Measurements from ENCODE around the gene DNAJC4. TPM values are rescaled to one million over a fixed set of nuclear protein-coding genes. Genes with fewer than 3 reads are reported as not detected.

Gene DNAJC4
- total and polyA plus RNA-seq, 11 donors: 31.2 to 123 (median 47.2) TPM

- intact Hi-C loops (cut with DNase I): loop anchor here in 3 of 10 donors (1.0 to 5.0 kb wide), 3 partner anchors 39 to 40 kb away; partner anchors contain the start of gene STIP1 (in 3 of the 3)
- ATAC-seq (peak; percentile 17 to 52 (median 48)), DNase-seq (peak; percentile 73 to 85 (median 76))
- Histone ChIP-seq H3K9me3 (no peaks in the 10 kb centered on the region), H3K27me3 (no peaks in the 10 kb centered on the region), H3K4me1 (peaks cover 3 to 65% (median 42%) of the 10 kb centered on the region in 12 donors), H3K27ac (peak overlapping the region; percentile 82 to 98 (median 96)), H3K4me3 (peak overlapping the region; percentile 56 to 94 (median 83)), H3K36me3 (peaks cover 0 to 24% (median 4%) of the 10 kb centered on the region in 9 donors)
- 11 to 18% (median 14%) methylated on average over 14 to 26 of the region's 26 CpGs for WGBS, 4 donors
- TF ChIP-seq, protein P1, sequence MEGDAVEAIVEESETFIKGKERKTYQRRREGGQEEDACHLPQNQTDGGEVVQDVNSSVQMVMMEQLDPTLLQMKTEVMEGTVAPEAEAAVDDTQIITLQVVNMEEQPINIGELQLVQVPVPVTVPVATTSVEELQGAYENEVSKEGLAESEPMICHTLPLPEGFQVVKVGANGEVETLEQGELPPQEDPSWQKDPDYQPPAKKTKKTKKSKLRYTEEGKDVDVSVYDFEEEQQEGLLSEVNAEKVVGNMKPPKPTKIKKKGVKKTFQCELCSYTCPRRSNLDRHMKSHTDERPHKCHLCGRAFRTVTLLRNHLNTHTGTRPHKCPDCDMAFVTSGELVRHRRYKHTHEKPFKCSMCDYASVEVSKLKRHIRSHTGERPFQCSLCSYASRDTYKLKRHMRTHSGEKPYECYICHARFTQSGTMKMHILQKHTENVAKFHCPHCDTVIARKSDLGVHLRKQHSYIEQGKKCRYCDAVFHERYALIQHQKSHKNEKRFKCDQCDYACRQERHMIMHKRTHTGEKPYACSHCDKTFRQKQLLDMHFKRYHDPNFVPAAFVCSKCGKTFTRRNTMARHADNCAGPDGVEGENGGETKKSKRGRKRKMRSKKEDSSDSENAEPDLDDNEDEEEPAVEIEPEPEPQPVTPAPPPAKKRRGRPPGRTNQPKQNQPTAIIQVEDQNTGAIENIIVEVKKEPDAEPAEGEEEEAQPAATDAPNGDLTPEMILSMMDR (IDR thresholded peaks at IDR 0.05): no peak
- TF ChIP-seq POLR2A (IDR thresholded peaks at IDR 0.05): no peak
Observed at GRCh38 chr11:64226507-64227051, 3.8 kb upstream of the DNAJC4 start.

DNA sequence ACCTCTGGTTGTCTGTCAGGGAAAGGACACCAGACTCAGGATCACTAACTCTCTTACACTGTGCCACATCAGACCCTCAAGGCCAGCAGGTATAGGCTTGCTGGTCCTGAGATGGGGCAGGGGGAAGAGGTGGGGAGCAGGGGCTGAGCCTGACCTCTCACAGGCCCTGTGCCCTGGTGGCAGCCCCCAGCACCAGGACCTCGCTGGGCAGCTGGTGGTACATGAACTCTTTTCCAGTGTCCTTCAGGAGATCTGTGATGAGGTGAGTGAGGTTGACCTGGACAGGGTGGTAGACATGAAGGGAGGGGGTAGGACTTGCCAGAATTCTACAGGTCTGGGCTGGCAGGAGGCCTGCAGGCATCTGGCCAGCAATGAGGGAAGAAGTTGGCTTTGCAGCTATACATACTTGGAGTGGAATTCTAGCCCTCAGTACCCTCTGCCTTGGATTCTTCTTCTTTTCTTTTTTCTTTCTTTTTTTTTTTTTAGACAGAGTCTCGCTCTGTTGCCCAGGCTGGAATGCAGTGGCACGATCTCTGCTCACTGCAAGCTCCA is 2.9 kb upstream of the DNAJC4 start:
- peak in 1 of 5 donors; percentile 30 for DNase-seq

DNA sequence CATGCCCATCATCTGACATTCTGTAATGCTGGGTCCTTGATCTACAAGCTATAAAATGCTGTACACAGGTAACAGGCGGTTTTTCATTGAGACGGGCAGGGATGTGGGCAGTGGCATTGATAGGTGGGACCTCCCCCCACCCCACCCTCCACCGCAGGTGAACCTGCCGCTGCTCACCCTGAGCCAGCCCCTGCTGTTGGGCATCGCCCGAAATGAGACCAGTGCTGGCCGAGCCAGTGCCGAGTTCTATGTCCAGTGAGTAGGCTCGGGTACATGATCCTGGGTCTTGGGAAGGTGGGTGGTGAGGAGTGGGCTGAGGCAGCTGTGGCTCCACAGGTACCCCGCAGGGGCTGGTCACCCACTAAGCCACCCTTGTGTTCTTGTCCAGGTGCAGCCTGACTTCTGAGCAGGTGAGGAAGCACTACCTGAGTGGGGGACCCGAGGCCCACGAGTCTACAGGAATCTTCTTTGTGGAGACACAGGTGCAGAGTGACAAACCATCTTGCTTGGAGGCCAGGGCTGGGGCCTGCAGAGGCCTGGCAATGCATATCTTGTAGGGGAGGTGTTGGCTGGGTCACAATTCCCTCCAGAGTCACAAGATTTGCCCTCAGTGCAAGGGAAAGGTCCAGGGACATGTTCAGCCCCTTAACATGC is 1.1 kb upstream of the DNAJC4 start:
- peak in 3 of 5 donors; percentile 9 to 37 (median 25) for DNase-seq
- Histone ChIP-seq H3K4me1 (peaks cover 3 to 75% (median 54%) of the 10 kb centered on the region in 12 donors), H3K4me3 (peak overlapping the region in 5 of 12 donors; percentile 68 to 86 (median 76)), H3K9me3 (no peaks in the 10 kb centered on the region), H3K27me3 (no peaks in the 10 kb centered on the region), H3K27ac (peak overlapping the region in 11 of 12 donors; percentile 92 to 98 (median 97)), H3K36me3 (peaks cover 0 to 2% (median 0%) of the 10 kb centered on the region in 9 donors)
- intact Hi-C loops (cut with DNase I): loop anchor here in 1 of 10 donors (5.0 kb wide), 1 partner anchor 42 kb away; the partner anchor contains the start of gene STIP1
- TF ChIP-seq, protein P1 (IDR thresholded peaks at IDR 0.05): no peak
- no peak for TF ChIP-seq POLR2A (IDR thresholded peaks at IDR 0.05)
- ATAC-seq: no peak
- 87 to 91% (median 90%) methylated on average over 8 to 12 of the region's 12 CpGs for WGBS, 4 donors

More for the DNA sequence above, 2.9 kb upstream of the DNAJC4 start:
- Histone ChIP-seq H3K9me3 (no peaks in the 10 kb centered on the region), H3K27ac (peak overlapping the region in 10 of 12 donors; percentile 86 to 98 (median 96)), H3K4me1 (peaks cover 3 to 71% (median 46%) of the 10 kb centered on the region in 12 donors), H3K27me3 (no peaks in the 10 kb centered on the region), H3K4me3 (peak overlapping the region in 10 of 12 donors; percentile 56 to 94 (median 83)), H3K36me3 (peaks cover 0 to 18% (median 4%) of the 10 kb centered on the region in 9 donors)
- intact Hi-C loops (cut with DNase I): loop anchor here in 2 of 10 donors (2.0 to 5.0 kb wide), 2 partner anchors 40 to 41 kb away; partner anchors contain the start of gene STIP1 (in 2 of the 2)
- TF ChIP-seq, protein P1 (IDR thresholded peaks at IDR 0.05): no peak
- no peak for TF ChIP-seq POLR2A (IDR thresholded peaks at IDR 0.05)
- WGBS, 4 donors: 70 to 83% (median 76%) methylated on average over 3 of the region's 3 CpGs
- no peak for ATAC-seq

Measured in heart left ventricle (tissue), 16 donors.